HEK293 (cell line): ENCODE data around the gene MEF2C.

Experiments
- MYNN ChIP-seq: fragments of 450-650 bp; formaldehyde crosslinking; IDR thresholded peaks from 2 replicates; pipeline ENCODE4 v1.5.1; 2016; ENCODE audit warnings: missing biosample characterization, missing genetic modification characterization, borderline replicate concordance
- SP2 ChIP-seq: fragments of 450-650 bp; formaldehyde crosslinking; IDR thresholded peaks from 2 replicates; pipeline ENCODE4 v1.5.1; 2016; ENCODE audit warnings: missing biosample characterization, missing genetic modification characterization
- ZFHX2 ChIP-seq: fragments of 450-650 bp; formaldehyde crosslinking; conservative IDR thresholded peaks from 2 replicates; pipeline ENCODE4 v1.5.1; 2016; ENCODE audit warnings: missing biosample characterization, missing genetic modification characterization
- ZFP37 ChIP-seq: fragments of 450-650 bp; formaldehyde crosslinking; IDR thresholded peaks from 2 replicates; pipeline ENCODE4 v1.5.1; 2016; ENCODE audit warnings: missing biosample characterization, missing genetic modification characterization
- ZNF239 ChIP-seq: fragments of 450-650 bp; formaldehyde crosslinking; IDR thresholded peaks from 2 replicates; pipeline ENCODE4 v1.5.1; 2016; ENCODE audit warnings: missing biosample characterization, missing genetic modification characterization
- ZNF274 ChIP-seq, 2 experiments: fragments of 200-500 bp in 1 of 2; fragments of 450-650 bp in 1 of 2; sonication (Bioruptor generic) in 1 of 2; formaldehyde crosslinking in 1 of 2; IDR thresholded peaks; 2 replicates each; pipeline versions ENCODE4 v1.5.1 to v1.6.1; 2014 to 2016; ENCODE audit warnings: borderline replicate concordance in 1 of 2, inconsistent platforms in 1 of 2, low read length in 1 of 2, missing biosample characterization in 1 of 2, missing genetic modification characterization in 1 of 2
- ZNF292 ChIP-seq: fragments of 450-650 bp; formaldehyde crosslinking; IDR thresholded peaks from 2 replicates; pipeline ENCODE4 v1.5.1; 2016; ENCODE audit warnings: low read depth, missing biosample characterization, missing genetic modification characterization, borderline replicate concordance
- ZNF335 ChIP-seq: fragments of 450-650 bp; formaldehyde crosslinking; conservative IDR thresholded peaks from 2 replicates; pipeline ENCODE4 v1.5.1; 2016; ENCODE audit warnings: missing biosample characterization, missing genetic modification characterization
- ZNF629 ChIP-seq: fragments of 450-650 bp; formaldehyde crosslinking; IDR thresholded peaks from 2 replicates; pipeline ENCODE4 v1.5.1; 2017; ENCODE audit warnings: missing biosample characterization, missing genetic modification characterization
- ZNF645 ChIP-seq: fragments of 450-650 bp; formaldehyde crosslinking; IDR thresholded peaks from 2 replicates; pipeline ENCODE4; 2016; ENCODE audit warnings: missing biosample characterization, missing genetic modification characterization
- ZNF768 ChIP-seq: fragments of 450-650 bp; formaldehyde crosslinking; IDR thresholded peaks from 2 replicates; pipeline ENCODE4 v1.5.1; 2018; ENCODE audit warnings: missing biosample characterization, mild to moderate bottlenecking, missing genetic modification characterization
- ZSCAN18 ChIP-seq: fragments of 450-650 bp; formaldehyde crosslinking; IDR thresholded peaks from 2 replicates; pipeline ENCODE4 v1.5.1; 2016; ENCODE audit warnings: missing biosample characterization, missing genetic modification characterization
- TF ChIP-seq, protein P1 (sequence below): fragments of 450-650 bp; formaldehyde crosslinking; IDR thresholded peaks from 2 replicates; pipeline ENCODE4 v1.5.1; 2016; ENCODE audit warnings: missing biosample characterization, missing genetic modification characterization

- TF ChIP-seq, protein P1, sequence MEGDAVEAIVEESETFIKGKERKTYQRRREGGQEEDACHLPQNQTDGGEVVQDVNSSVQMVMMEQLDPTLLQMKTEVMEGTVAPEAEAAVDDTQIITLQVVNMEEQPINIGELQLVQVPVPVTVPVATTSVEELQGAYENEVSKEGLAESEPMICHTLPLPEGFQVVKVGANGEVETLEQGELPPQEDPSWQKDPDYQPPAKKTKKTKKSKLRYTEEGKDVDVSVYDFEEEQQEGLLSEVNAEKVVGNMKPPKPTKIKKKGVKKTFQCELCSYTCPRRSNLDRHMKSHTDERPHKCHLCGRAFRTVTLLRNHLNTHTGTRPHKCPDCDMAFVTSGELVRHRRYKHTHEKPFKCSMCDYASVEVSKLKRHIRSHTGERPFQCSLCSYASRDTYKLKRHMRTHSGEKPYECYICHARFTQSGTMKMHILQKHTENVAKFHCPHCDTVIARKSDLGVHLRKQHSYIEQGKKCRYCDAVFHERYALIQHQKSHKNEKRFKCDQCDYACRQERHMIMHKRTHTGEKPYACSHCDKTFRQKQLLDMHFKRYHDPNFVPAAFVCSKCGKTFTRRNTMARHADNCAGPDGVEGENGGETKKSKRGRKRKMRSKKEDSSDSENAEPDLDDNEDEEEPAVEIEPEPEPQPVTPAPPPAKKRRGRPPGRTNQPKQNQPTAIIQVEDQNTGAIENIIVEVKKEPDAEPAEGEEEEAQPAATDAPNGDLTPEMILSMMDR (tag by site-specific recombination) = no peak
- no peak for TF ChIP-seq ZNF274 (IDR thresholded peaks at IDR 0.05; ENCODE audit: low read length)
- no peak for TF ChIP-seq ZNF274 (tag by site-specific recombination; IDR thresholded peaks at IDR 0.05; ENCODE audit: borderline replicate concordance)
- no peak for TF ChIP-seq ZNF335 (tag by site-specific recombination)
- TF ChIP-seq ZNF239 = no peak
- no peak for TF ChIP-seq SP2 (tag by site-specific recombination)
- TF ChIP-seq ZNF645 (tag by site-specific recombination) = no peak
- TF ChIP-seq ZSCAN18 (tag by site-specific recombination) = no peak
- TF ChIP-seq ZFP37 (tag by site-specific recombination) = no peak
- no peak for TF ChIP-seq ZFHX2 (tag by site-specific recombination)
- TF ChIP-seq ZNF292 (tag by site-specific recombination) = no peak
- TF ChIP-seq ZNF768 (tag by site-specific recombination) = no peak
- no peak for TF ChIP-seq ZNF629 (tag by site-specific recombination)
- TF ChIP-seq MYNN = no peak
These were observed 106.3 kb downstream of the MEF2C start for GRCh38 chr5:88776692-88777091.
